Pericardium fibroblast (primary cell): ENCODE measurements around the gene QDPR. TPM values are rescaled to one million over a fixed set of nuclear protein-coding genes. Genes with fewer than 3 reads are reported as not detected.

Experiments used
- total RNA-seq: library from RNA; depleted of rRNA; stranded (reverse); fragments of >200 nt; gene quantifications from 2 replicates; pipeline ENCODE4 v1.2.3, GENCODE V29; 2015

Gene QDPR
- 5.3 and 7.3 TPM in 2 replicates for total RNA-seq

GRCh38 chr4:17511950-17512795, at the start of gene QDPR:
Gene QDPR, minus strand, starts transcription at chr4:17512090. Its CDS starts 36 bp downstream, at chr4:17512054.

GRCh38 chr4:17514865-17515264, 3.0 kb upstream of the QDPR start, which contains the start of gene CLRN2:
Gene CLRN2, plus strand, starts transcription at chr4:17515165. Its CDS starts 102 bp downstream, at chr4:17515267.

Other genes starting within 250 kb of the QDPR start
- not detected in 2 replicates for gene CLRN2, start 3.1 kb upstream of the QDPR start, total RNA-seq
- gene LAP3, start 65.1 kb upstream of the QDPR start, total RNA-seq, result 57.2 and 61.8 TPM in 2 replicates
- 4.4 and 6.2 TPM in 2 replicates for gene MED28, start 102.6 kb upstream of the QDPR start, total RNA-seq